HuH-7 (cell line): Measurements from ENCODE around the gene TSHZ2.
A peak's percentile ranks its signal among the peaks of the same experiment; 100 is the strongest.
"Not testable (repeated sequence)": the region's sequence is repeated elsewhere in the genome, so short reads cannot be mapped to it uniquely, and the experiment has no call there.

Source experiments
- DNase-seq: peaks from one replicate; pipeline ENCODE4 v3.0.0; 2011; ENCODE audit warnings: low spot score

The TSHZ2 gene

DNA sequence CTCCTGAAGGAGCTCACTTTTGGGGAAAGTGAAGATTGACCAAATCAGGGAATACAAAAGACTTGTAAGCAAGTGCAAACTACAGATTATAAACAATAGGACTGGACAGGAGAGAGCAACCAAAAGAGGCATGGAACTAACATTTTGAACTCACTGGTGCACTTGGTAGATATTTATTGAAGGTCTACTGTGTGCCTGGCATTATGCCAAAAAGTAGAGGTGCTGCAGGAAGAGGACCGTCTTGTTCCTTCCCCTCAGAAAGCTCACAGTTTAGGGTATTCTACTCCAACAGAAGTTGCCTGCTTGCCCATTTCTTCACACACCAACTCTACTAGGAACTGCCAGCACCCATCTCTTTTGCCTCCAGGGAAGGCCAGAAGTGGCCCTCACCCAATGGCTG lies 10.0 kb upstream of the TSHZ2 start:
- no peak for DNase-seq

DNA sequence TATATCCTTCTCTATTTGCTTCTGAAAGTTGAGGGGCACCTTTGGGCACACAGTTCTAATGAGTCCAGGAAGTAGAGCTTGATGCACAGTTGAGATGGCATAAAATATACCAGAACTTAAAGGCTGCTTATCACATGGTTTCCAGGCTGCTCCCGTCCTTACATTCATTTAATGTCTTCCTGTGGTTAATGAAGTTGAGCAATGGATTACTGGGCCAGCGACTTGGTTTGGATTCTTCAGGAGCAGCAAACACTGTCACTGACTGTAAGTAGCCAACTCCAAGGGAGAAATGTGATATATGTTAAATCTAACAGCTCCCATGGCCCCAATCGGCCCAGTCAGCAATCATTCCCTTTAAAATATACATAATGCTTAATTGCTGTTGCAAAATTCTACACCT lies 9.0 kb upstream of the TSHZ2 start:
- DNase-seq: no peak

DNA sequence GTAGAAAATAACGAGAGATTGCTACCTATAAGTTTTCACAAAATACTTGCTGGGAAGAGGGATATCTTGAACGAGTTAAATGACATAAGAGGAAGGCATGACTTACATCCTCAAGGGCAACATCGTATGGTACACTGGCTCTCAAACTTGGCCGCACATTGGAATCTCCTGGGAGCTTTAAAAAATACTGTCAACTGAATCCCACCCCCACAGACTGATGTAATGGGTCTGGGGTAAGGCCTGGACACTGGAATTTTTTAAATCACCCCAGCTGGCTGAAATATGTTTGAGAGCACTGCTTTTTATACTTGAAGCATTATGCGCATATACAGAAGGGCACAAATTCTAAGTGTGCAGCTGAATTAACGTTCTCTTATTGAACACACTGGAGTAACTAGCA lies 8.0 kb upstream of the TSHZ2 start:
- no peak for DNase-seq

DNA sequence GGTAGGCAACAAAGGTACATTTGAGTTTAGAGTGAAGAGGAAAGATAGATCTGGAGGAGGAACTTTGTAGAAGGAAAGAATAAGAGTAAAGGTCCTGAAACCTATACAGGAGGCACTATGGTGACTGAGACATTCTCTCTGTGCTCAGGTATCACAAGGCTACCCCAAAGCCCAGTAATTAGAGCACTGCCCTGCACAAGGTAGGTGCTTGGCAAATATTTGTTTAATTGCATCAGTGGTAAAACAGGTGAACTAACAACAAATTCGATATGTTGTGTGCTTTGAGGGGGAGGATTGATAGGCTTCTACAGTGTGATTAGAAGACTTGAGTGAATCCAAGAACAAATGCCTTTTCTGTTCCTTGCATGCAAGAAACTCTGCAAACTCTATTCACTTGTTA lies 6.8 kb upstream of the TSHZ2 start:
- no peak for DNase-seq

DNA sequence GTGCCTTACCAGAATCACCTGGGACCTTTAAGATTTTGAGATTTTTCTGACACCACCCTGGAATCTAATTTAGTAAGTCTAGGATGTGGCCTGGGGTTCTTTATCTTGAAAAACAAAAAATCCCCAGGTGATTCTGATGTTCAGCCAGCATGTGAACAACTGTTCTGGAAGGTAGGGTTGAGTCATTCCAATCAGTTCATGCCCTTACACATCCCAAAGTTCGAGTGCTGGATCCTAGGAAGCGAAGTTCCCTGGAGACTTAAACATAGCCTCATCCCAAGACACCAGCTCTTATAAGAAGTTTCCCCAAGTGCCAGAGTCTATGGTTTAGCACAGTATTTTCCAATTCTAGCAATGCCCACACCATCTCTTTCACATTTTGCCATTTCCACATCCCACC lies 6.3 kb upstream of the TSHZ2 start:
- DNase-seq: no peak

DNA sequence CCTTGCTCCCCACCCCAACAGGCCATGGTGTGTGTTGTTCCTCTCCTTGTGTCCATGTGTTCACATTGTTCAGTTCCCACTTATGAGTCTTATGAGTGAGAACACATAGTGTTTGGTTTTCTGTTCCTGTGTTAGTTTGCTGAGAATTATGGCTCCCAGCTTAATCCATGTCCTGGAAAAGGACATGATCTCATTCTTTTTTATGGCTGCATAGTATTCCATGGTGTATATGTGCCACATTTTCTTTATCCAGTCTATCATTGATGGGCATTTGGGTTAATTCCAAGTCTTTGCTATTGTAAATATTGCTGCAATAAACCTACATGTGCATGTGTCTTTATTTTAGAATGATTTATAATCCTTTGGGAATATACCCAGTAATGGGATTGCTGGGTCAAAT lies 5.6 kb upstream of the TSHZ2 start:
- DNase-seq: not testable (repeated sequence)

DNA sequence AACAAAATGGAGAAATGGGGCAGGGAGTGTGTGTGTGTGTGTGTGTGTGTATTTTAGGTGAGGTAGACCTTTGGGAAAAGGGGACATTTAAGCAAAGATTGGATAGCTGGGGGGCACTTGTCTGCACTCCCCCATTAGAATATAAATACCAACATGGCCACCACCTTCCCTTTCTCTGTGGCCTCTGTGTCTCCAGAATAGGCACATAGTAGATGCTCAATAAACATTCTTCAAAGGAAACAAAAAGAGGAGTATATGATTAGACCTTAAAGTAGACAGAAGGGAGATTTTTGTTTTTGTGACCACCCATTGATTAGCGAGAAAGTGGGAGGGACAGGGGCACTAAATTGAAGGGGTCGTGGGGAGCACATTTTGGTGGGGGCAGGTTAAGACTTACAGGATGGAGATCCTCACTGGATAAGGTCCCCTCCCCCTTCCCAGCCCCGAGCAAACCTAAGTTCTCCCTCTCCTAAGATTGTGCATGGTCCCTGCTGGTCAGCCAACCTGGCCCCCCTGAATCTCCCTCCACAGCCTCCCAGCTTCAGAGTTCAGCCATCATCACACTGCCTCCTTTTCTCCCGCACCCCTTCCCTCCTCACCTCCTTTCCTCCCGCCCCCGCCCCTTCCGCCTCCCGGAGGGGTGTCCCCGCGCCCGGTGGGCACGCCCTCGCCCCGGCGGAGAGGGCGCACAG lies 514 bp upstream of the TSHZ2 start:
- DNase-seq: no peak

DNA sequence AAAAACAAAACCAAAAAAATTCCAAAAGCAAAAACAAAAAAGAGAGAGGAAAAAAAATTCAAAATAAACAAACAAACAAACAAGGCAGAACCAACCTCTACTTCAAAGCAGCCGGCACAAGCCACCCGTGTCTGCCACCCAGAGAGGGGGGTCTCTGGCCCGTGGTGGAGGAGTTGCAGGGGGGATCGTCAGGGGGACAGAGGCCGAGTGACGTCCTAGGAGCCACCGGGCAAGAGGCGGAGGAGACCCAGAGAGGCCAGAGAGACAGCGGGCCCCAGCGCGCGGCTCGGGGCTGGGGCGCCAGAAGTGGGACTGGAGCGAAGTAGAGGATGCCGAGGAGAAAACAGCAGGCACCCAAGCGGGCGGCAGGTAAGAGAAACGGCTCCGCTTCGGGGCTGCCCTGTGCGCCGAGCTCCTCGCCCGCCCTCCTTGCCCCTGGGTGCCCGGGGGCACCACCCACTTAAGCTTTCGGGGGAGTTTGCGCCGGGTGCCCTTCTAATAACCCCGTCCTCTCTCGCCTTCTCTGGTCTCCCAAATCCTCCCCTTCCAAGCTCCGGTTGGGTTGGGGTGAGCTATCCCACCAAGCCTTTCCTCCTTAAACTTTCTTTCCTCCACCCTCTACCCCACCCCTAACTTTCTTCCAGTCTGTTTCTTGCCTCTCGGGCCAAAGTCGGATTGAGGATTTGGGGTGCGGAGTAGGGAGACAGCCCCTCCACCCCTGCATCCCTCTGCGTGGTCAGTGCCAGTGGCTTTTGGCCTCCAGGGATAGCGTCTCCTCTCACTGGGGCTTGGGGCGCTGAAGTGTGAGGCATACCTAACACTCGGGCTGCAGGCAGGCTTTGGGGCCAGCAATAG lies 1.0 kb downstream of the TSHZ2 start:
- peak; percentile 37 for DNase-seq

DNA sequence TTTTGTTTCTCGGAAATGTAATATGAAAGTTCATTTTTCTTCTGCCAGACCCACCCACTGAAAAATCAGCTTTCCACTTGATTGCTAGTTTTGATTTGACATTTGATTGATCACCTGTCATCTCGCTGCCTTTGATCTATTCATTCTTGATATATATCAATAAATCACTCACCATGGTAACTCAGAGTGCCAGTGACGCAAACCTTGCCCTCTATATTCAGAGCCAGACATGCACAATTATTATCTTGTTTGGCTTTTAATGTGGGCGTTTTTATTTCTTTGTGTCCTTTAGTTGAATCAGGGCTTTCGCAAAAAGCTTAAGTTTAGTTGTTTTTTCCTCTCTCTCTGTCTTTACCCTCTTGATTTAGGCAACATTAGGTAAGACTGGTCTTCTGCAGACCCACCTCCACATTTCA lies 2.0 kb downstream of the TSHZ2 start:
- no peak for DNase-seq

DNA sequence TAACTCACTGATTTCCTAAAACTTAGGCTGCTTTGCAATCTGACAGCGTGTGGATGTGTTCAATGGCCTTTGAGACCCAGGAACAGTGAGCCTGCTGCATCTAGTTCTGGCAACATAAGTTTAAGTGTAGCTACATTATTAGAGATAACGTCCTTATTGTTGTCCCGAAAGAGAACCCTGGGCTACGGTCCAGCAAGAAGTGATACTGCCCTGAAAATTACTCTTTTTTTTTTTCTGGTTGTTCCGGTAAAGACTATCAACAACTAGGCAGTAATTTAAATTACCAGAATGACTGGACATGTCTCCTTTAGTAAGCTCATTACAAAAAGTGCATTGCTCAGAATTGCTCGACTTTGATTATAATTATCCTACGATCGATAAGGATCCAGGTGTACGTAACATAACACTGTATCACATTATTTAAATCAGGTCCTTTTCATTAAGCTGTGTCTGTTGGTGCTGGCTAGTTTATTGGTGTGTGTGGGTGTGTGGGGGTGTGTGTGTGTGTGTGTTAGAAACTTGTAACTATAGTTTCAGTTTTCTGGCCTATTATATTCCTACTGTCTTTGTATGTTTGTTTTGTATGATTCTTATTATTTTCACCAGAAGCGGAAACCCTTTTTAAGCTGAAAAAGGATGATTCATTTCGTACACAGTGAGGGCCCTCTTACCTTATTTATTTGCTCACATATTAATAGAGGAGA lies 3.0 kb downstream of the TSHZ2 start:
- no peak for DNase-seq

DNA sequence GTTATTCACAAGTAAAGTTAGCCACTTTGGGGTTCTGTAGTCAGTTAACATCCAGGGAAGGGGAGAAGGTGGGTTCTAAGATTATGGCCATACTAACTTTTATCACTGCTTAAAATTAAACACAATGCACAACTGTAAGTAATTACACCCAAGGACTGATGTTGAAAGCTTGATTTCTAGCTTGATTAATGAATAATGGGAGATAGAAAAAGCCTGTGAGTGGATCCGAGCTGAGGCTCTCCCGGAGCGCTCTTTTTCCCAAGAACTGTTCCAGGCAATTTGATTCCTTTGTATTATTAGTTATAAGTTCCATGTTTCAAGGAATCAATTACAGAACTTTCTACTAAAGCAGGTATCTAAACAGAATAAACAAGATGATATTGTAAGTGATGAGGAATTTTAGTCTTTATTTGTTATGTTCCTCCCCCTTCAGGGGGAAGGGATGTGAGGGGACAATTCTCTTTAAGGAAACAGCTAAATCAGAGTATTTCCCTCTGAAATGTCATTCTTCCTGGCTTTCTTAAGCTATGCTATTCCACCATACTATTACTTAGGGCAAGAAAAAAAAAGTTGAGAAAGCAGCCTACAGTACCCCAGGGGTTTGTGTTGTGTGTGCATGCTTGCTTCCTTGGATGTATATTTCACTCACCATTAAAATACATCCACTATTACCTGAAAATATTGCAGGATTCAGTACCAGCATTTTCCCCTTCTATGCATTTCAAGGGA lies 3.8 kb downstream of the TSHZ2 start:
- no peak for DNase-seq

DNA sequence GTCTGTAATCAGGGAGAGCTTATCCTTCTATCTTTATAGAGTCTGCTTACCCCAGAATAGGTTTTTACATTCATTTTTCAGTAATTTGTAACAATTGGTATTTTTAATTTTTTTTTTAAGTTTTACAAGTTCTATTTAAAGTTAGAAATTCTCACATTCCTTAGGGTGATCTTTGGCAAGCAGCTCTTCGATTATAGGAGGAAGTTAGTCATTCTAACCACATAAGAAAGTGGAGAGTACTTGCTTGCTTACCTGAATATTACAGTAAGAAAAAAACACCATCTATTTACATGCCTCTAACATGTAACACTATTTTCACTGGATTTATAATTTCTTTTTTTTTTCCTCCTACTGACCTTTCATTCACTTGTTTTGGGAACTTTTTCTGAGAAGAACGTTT lies 6.7 kb downstream of the TSHZ2 start:
- DNase-seq: no peak

DNA sequence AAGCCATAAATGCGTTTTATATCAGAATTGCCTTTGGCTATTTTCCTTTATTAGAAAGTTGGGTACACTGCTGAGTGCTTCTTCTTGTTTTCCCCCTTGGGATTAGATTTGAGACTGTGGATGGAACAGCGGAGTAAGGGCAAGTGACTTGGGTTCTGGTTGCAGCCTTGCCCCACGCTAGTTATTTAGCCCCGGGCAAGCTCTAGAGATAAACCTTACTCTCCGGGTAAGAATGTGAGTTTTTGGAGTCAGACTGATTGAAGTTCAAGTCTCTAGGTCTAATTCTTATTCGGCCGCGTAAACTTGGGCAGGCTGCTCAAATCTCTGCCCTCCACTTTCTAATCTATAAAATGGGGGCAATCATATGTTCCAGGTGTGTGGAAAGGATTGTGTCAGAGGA lies 8.9 kb downstream of the TSHZ2 start:
- DNase-seq: no peak

DNA sequence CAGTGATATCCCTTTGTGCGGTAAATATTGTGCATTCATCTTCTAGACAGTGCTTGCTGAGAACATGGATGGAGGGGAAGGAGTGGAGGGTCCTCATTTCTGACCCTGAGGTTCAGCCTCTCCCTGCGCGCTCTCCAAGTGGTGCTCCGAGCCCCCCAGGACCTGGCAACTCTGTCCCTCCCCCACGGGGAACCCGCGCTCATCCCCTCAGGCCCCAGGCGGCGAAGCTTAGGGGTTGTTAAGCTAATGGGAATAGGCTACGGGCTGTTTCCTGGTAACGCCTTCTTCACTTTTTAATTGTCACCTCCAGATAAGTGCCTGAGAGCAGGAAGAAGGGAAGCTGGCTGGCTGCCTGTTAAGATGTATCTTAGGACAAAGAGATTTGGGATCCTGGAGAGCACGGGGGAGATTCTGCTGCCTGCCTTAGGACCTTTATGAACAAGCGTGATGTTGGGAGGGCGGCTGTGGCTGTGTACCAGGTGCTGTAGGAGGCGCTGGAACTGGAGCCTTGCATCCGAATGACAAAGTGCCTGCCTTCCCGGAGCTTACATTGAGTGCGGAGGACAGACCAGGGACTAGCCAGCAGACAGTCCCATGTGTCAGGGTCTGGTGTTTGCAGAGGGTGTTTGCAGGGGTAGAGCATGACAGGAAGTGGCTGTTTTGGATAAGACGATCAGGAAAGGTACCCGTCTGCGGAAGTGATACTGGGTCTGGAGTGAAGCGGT lies 11.7 kb downstream of the TSHZ2 start:
- DNase-seq: no peak

DNA sequence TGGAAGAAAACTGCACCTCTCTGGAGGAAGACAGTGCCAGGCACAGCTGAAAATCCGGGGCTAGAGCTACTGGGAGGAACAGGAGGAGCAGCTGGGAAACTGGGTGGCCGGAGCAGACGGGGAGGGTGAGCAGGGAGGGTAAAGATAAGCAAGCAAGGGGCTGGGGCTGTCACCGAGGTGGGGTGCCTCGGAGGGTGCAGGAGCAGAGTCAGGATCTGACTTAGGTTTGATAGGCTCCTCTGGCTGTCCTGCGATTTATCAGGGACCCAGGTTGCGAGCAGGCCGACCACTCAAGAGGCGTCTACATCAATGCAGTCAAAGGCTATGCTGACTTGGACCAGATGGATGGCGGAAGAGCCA lies 12.3 kb downstream of the TSHZ2 start:
- DNase-seq: no peak

DNA sequence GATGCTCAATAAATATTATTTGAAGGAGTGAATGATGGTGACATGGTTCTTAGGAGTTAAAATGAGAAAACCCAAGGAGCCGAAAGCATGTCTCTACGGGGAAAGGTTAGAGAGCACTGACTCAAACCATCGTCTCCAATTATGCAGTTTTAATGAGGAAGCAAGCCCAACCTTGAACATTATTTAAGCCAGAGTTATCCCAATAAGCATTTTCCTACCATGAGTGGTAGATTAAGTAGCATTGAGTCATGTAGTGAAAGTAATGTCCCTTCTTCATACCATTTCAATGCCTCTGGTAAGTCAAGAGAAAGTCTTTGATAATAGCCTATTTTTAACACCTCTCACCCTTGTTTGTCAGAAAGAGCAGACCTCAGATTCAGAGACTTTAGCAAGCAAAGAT lies 13.5 kb downstream of the TSHZ2 start:
- no peak for DNase-seq

DNA sequence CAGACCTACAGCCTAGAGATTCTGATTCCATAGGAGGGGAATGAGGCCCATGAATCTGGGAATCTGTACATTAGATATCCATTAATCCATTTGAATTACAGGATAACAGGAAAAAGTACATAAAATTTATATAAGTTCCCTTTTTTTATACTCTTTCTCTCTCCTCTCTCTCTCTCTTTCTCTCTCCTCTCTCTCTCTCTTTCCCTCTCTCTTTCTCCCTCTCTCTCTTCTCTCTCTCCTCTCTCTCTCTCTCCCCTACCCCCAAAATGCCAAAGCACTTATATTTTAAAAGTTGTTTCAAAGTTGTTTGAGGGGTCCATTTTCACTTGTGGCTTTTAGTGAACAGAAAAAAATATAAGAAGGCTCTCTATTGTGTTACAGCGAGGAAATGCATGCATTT lies 15.1 kb downstream of the TSHZ2 start:
- DNase-seq: no peak

DNA sequence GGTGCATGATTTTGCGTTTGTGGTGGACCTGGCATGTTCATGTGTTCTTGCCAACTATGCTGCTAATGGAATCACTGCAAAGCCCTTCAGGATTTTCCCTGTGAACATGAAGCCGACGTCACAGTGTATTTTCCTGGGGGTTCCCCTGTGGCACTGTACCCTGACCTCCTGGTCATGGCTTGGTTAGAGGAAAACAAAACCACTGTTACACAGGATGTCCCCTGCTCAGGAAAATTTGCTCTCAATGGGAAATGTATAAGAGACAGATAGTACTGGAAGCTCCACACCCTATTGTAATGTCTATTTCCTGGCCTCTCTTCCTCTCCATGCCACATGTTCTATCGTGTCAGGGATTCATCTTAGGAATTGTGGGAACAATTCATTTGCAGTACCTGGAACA lies 19.7 kb downstream of the TSHZ2 start:
- no peak for DNase-seq

DNA sequence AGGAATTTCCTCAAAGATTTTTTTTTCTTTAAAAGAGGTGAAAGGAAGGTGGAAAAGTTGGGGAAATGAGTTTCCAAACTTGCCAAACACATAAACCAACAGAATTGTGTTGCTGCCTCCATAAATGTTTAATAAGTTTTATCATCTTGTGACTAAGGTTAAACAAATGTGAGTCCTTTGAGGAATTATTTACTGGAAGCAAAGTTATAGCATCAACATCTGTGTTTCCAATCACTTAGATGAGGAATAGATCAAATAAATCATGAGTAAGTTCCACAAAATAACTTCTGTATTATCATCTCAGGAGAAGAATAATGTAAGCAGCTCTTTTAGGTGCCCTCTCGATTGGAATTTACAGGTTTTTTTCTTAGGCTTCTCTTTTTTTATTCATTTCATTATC lies 20.5 kb downstream of the TSHZ2 start:
- no peak for DNase-seq

DNA sequence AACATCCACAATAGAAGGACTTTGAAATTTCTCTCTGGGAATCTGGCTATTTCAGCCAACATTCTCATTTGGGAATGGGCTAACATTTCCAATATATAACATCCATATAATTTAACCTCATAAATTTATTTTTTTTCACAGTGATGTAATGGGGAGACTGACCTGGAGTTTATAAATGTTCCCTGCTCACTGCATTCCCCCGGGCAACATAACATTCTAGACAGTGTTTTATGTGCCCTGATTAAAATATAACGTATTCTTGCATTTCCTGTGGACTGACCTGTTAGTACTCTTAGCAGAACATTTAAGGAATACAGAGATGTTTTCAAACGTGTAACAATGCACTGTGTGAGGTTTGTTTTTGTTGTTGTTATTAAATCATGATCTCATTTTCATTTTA lies 20.9 kb downstream of the TSHZ2 start:
- DNase-seq: no peak

DNA sequence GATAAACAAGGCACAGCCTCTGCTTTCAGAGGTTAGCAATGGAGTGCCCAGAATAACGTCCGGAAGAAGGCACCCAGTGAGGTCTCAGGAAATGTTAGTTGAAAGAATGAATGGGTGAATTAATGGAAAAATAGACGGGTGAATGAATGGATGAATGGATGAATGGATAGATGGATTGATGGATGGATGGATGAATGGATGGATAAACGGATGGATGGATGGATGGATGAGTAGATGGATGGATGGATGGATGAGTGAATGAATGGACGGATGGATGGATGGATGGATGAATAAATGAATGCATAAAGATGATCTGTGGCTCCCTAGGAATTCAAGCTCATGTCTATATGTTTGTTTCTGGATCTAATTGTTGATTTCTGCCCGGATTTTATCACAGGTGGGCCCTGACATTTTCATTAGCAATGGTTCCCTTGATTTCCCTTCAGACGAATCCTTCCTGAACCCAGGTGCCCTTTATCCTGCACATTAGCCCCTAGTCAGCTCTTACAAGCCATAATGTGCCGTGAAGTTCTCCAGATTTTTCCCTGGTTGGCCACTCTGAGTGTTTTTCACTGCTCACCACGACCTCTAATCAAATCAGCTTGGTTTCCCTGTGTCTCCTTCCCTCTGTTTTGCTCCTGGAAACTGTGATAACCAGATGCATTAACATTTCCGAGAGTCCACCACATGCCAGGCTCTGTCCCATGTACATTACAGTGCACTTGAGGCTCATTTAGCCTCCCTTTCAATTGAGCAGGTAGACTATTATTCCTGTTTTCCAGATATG lies 22.2 kb downstream of the TSHZ2 start:
- DNase-seq: no peak
